NCI-H2227 (cell line): ENCODE measurements around the gene ISM2.
A peak's percentile ranks its signal among the peaks of the same experiment; 100 is the strongest.

Experiments used
- DNase-seq: peaks from one replicate; lab custom pipeline; 2025; ENCODE audit not compliant: unreplicated experiment; lab: John Stamatoyannopoulos, UW

Gene ISM2

DNA sequence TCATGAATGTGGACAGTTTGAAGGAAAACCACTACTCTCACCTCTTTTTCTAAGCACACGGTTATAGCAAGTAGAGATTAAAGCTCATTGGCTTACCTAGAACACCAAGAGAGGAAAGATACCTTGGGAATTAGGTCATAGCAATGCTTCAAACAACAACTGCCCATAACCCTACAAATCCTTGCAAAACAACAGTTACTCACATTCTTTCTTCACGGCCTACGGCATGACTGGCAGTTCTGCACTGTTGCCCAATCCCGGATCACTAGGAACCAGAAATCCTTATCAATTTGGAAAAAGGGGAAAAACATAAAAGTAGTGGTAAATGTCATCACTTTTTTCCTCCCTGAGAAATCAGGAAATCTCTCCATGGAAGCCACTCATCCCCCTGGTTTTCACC, 9.6 kb upstream of the ISM2 start:
- no peak for DNase-seq

DNA sequence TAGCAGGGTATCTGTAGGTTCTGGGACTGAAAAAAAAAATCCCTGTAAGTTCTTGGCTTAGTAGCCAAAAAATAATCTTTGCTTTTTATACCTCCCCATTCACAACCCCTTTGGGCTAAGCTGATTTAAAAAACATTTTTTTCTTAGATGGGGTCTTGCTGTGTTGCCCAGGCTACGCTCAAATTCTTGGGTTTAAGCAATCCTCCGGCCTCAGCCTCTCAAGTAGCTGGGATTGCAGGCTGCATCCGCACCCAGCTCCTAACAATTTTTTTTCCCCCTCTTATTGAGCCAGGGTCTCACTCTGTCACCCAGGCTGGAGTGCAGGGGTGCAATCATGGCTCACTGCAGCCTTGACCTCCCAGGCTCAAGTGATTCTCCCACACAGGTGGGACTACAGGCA, 9.1 kb upstream of the ISM2 start:
- DNase-seq: no peak

DNA sequence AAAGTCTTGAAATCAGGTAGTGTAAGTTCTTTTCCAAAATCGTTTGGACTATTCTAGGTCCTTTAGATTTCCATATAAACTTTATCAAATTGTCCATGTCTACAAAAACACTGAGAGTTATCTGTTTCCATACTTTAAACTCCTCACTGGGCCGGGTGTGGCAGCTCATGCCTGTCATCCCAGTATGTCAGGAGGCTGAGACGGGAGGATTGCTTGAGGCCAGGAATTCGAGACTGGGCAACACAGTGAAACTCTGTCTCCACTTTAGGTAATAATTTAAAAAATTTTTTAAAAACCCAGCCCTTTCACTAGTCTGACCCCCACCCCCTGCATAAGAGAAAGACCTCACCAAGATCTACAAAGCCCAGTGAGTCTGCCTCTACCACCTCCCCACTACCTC, 6.4 kb upstream of the ISM2 start:
- no peak for DNase-seq

DNA sequence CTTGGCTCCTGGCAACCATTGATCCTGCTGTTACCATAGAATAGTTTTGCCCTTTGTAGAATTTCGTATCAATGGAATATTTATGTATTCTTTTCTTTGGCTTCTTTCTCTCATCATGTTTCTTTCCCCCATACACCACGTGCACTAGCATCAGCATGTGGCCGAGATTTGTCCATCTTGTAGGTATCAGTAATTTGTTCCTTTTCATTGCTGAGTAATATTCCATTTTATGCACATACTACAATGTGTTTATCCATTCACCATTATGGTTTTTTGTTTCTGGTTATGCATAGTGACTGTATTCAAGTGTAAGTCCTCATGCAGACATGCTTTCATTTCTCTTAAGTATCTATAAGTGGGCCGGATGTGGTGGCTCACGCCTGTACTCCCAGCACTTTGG, 4.5 kb upstream of the ISM2 start:
- DNase-seq: no peak

DNA sequence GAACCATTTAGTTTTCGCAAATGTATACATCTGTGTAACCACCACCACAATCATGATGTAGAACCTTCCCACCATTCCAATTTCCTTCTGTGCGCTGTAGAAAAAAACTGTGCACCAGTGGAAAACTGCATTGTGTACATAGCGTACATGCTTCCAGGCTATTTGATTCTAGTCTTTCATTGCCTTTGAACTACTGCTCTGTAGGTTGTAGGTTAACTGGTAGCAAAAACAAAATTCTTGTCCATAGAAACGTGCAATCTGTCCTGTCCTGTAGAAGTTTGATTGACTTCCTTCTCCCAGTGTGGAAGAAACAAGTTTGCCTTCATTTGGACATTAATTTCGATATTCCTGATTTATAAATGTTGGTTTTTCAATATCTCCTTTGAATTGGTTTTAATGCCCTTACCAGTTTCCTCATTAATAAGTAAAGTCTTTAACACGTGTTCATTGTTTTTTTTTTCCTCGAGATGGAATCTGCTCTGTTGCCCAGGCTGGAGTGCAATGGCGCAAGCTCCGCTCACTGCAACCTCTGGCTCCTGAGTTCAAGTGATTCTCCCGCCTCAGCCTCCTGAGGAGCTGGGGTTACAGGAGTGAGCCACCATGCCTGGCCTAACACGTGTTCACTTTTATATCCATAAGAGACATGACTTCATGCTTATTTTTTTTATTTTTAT, 3.6 kb upstream of the ISM2 start:
- DNase-seq: no peak

DNA sequence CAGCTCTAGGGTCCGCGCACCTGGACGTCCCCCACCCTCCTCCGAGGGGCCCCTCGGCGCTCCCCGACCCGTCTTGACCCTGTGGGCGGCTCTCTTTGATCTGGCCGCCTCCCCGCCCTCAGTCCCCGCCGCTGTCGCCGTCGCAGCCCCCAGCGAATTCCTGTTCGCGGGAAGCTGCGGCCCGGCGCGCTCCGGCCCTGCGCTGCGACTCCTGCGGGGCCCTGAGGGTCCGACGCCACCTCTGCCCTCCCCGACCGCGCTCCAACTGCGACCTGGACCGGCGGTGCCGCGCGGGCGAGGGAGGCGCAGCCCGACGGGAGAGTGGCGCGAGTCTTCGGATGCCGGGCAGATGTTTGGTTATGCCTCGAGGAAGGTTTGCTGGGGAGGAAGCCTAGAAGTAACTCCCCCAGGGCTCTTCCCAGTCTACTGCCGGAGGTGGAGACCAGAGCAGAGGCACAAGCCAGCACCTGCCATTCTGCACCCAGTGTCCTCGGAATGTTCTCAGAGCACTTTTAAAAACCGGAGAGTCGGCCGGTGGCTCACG, 440 bp upstream of the ISM2 start:
- DNase-seq: peak; percentile 47

DNA sequence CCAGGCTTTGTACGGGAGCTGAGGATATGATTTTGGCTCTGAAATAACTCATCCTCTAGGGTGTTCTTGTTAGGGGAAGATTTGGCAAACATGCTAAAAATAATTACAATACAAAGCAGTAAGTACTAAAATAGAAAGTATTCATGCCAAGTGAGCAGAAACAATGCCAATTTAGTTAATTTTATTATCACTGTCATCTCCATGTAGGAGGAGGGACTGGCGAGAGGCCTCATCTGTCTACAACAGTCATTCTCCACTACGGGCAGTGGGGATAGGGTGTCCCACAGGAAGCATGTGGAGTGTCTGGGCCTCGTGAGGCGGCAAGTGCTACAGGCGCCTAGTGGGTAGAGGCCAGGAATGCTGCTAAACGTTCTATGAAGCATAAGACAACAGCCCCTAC, 3.3 kb downstream of the ISM2 start:
- DNase-seq: no peak

DNA sequence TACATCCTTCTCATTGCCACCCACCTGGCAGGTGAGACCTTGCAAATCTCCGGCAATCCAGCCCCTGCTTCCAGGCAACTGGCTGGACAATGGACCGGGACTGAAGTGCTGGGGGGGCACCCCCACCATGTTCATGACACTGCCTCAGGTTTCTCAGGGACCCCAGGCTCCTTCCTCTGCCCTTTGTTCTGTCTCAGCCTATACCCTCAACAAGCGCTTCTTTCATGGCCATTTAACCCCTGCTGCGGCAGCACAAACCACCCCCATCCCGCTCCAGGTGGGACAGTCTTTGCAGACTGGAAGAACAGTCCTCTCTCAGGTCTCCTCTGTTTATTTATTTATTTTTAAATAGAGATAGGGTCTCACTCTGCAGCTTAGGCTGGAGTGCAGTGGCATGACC, 7.6 kb downstream of the ISM2 start:
- DNase-seq: no peak

DNA sequence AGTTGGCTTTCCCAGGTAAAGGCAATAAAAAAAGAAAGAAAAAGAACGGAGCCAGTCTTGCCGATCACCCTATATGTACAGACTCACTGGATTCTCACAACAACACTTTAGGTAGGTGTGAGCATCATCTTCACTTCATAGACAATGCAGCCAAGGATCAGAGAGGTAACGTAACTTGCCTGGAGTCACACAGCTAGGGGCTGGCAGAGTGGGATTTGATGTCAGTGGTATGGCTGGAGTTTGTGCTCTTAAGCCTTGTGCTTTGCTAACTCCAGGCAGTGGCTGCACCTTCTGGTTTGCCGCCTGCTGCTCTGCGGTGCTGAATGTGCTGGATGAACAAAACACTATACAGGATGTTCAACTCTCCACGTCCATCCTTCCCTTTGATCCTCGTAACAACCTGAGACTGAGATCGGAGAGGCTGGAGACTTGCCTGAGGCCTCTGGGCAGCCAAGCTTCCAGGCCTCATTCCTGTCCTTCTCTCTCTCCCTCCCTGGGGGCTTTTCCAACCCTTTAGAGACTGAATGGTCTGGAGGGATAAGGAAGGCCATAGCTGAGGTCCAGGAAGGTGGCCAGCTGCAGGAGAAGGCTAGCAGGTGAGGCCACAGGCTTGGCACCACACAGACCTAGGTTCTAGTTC, 8.1 kb downstream of the ISM2 start:
- DNase-seq: no peak

DNA sequence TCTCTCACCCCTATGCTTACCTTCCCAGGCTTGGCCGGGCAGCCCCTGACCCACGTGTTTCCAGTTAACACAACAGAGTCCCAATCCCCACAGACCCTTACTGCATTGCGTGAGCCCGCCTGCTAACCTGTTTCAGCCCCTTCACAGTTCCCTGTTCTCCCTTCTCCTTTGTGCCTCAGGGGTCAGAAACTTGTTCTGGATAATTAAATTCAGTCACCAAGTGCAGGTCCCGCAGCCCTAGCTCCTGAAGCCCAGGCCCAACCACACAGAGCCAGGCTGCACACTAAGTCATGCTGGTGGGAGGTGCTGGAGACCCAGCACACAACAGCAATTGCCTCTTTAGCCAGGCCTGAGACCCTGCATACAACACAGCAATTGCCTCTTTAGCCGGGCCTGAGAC, 9.6 kb downstream of the ISM2 start:
- no peak for DNase-seq

DNA sequence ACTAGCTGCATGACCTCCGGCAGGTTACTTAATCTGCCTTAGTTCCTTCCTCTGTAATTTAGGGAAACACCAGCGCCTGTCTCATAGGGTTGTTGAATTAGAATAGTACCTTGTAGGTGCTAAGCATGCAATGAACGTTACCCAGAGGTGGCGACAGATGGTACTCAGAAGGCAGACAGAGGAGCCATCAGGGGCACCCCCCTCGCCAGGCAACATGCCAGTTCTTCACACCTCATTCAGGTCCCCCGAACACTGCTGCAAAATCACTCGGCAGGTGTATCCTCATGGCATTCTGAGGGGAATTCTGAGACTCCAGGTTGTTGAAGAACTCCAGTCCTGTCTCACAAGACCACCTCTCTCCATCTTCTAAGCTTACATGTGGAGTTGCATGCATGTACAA, 10.1 kb downstream of the ISM2 start:
- DNase-seq: no peak

DNA sequence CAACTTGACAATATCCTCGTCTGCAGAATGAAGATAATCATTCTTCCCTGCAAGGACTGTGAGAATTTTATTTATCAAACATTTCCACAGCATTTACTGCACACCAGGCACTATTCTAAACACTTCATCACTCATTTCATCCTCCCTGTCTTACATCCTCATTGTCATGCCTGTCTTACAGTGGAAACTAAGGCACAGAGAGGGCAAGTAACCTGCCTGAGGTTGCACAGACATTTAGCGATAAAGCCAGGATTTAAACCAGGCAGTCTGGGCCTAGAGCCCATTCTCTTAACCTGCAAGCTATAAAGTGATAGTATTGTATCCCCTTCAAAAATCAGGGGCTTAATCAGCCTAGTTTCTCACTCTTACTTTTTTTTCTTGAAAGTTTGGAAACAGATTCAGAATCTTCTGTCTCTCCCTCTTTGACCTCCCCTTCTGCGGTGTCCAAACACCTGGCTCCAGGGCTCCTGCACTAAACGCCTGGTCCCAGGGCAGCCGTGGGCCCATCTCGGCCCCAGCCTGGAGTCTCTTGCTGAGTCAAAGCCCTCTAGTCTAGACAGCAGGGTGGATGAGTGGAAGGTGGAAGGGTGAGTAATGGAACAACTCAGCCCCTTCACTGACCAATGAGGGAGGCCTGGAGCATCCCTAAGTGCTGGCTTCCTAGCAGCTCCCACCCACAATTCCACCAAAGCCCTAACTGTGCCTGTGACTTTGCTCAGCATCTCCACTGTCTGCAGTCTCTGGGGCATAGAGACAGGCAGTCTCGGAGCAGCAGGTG, 12.5 kb downstream of the ISM2 start:
- DNase-seq: no peak

DNA sequence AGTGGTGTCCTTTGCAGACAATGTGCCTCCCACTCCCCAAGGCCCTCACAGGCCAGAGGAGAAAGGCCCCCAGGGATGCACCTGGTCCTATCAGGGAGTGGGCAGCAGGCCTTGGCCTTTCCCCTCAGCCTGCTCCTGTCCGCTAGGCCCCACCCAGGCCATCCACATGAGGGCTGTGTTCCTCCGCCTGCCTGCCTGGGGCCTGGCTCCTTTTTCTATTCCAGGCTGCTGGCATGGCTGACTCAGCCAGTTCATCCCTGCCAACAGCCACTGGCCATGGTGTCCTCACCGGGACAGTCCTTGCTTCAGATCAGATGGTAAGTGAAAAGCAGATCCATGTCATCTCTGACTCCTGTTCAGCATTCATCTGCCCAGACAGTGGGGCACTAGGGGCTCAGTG, 13.4 kb downstream of the ISM2 start:
- no peak for DNase-seq

DNA sequence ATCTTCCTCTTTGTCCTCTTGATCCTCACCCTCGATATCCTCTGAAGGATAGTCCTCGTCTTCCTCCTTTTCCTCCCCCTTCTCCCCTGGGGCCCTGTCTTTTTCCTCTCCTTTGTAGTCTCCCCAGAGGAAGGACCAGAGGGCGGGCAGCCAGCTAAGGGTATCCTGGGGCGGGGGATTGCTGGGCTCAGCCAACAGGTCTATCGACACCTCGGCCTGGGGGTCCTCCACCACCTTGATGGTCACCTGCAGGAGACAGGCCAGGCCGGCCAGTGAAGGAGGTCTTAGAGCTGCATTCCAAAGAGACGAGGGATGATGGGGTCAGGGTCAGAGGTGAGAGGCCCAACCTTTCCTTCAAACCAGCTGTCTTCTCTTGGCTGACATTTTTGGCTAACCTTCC, 16.2 kb downstream of the ISM2 start:
- DNase-seq: no peak

DNA sequence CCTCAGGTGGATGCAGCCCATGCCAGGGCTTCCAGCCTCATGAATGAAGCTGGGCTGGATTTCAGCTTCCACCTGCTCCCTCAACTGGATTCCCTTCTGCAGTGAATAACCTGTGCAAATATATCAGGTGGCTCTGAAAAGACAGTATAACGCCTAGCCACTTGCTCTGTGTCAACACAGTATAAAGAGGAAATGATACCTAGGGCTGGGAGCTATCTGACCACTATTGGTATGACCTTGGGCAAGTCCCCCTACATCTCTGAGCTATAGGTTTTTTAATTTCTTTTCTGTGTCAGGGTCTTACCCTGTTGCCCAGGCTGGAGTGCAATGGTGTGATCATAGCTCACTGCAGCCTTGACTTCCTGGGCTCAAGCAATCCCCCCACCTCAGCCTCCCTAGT, 19.8 kb downstream of the ISM2 start:
- DNase-seq: no peak

DNA sequence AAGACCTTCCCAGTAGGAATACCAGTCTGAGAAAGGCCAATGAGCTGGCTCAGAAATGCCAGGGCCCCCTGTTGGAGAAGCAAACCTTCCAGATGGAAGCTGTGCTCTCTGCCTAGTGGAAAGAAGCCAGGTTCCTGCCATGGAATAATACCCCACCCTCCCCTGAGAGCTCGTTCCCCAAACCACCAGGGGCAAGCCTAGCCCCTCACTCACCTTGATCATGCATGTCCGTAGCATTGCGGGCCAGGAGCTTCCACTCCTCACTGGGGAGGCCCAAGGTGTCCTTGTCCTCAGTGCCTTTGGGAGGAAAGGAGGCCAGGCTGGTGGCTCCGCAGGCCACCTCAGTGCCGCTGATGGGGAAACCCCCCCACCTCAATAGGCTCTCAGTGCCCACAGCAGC, 20.6 kb downstream of the ISM2 start:
- DNase-seq: no peak

DNA sequence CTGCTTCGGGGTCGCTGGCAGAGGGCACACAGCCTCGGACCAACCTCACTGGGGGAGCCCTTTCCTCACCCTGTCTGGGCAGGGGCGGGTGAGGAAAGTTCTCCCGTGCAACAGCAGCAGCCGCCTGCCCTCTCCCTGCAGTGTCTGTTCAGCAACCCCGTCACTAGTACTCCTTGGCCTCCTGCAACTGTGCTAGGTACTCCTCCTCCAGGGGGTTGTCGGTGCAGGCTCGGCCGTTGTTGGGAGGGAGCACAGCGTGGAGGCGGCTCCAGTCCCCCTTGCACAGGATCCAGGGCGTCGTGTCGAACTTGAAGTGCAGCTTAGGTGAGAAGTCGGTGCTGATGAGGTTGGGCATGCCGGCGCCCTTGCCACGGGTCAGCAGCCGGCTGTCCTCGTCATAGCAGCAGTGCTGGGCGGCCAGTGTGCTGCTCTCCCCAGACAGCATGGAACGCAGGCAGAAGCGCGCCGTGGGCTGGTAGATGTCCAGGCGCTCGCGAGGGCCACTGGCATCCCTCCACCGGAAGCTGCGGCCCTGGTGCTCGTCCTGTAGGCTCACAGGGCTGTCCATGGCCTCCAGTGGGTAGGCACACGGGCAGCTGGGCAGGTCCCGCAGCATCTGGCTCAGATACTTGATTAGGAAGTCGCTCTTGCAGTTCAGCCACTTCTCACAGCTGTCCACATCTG, 23.0 kb downstream of the ISM2 start:
- DNase-seq: no peak

DNA sequence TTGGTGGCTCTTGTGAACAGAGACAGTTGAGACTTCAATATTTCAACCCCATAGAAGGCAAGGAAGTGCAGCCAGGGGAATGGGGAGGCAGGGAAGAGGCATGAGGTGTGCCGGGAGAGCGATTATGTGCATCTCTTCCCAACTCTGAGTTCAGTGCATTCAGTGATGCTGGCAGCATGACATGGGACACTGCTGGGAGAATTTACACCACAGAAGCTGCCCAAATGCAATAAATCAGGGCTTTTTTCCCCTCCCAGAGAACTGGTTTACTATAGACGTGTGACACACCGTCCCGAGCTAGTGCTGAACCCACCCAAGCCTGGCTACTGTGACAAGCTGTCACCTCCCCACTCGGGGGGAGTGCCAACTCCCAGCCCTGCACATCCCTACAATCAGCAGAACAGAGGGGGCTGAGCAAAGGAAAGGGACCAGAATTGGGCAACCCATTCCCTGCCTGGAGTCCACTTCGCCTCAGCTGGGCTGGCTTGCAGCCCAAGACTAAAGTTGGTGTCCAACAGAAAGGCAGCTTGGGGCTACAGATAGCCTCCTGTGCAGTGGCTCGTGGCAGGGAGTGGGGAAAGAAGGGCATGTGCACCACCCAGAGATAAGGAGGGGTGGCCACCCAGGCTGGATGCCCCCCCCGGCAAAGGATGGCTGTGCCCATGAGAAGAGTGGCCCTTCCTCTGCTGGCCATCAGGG, 24.0 kb downstream of the ISM2 start:
- DNase-seq: no peak

DNA sequence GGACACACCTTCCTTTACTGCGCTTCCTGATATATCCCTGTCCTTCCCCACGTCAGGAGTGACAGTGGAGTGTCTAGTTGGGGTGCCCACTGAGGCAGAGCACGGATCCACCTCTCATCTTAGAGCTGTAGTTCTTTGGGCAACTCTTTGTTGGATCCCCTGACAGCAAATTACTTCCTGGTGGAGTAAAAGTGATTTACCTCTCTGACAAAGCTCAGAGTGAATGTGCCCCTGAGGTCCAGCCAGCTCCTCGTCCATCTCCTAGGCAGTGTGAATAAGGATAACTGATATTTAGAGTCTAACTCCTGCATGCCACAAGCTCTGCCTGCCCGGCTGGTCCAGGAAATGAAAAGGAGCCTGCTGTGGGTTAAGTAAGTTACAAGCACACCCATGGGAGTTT, 24.7 kb downstream of the ISM2 start:
- DNase-seq: no peak

DNA sequence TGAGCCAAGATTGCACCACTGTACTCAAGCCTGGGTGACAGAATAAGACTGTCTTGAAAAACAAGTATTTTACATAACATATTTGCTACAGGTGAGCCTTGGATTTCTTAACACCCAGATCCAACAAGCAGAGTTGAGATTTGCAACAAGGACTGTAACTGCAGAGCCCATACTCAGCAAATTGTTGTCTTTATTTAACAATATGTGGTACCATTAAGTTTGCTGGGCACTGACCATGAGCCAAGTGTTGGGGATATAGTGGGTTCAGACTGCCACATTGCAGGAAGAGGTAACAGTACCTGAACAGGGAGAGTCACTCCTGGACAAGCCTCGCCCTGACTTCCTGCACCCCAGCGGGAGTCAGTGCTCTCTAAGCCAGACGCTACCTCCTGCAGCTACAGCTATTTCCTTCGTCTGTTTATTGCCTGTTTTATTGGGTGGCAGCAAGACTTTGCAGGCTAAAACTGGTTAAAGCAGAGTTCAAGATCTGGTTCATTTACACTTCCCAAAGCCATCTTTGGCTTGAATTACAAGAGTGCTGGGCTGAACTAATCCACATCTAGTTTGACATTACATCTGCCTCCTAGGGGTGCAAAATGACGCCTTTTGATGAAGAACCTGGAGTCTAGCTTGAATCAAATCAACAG, 28.3 kb downstream of the ISM2 start:
- no peak for DNase-seq

DNA sequence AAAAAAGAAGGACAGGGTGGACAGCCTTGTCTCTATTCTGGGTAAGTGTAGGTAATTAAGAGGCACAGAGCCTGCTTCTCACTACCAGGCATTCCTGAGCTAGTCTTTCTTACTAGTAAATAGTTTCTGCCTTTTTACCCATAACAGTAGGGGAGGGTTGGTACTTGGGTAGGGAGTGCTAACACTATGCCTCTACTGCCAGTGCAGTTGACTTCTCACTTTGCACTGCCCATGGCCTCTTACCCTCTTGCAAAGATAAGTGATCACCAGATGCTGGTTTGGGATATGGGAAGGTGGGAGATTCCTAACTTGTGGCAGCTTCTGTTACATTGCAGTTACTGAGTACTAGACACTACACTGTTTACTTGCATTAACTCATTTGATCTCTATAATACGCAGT, 29.1 kb downstream of the ISM2 start:
- DNase-seq: no peak
